Stomach (tissue), 4 donors: ENCODE data around the gene HS6ST2.

Source experiments
- POLR2A ChIP-seq, 4 donors: fragments of 450-650 bp; IDR thresholded peaks; one replicate each; pipeline ENCODE4 v1.6.1; 2016; ENCODE audit warnings: antibody characterized with exemption in 4 of 4, control low read depth in 2 of 4, mild to moderate bottlenecking in 1 of 4, moderate library complexity in 1 of 4
- TF ChIP-seq, protein P1 (sequence below), 7 experiments: fragments of 450-650 bp in 4 of 7; fragments of 200-600 bp in 3 of 7; sonication (generic) in 3 of 7; IDR thresholded peaks; one replicate each; pipeline ENCODE4 v1.5.1; 2016 to 2019; ENCODE audit warnings: antibody characterized with exemption in 7 of 7, control low read depth in 2 of 7, mild to moderate bottlenecking in 1 of 7

DNA sequence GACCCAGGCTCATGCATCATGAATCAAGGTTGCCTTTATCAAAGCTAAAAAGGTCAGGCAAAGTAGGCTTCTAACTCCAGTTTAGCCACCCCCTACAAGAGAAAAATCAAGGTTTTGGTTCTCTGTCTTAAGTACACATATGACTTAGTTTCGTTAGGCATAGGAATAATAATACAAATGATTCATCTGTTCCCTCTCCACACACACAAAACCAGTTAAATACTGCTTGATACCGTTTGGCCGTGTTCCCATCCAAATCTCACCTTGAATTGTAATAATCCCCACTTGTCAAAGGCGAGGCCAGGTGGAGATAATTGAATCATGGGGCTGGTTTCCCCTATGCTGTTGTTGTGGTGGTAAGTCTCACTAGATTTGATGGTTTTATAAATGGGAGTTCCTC, 226.2 kb downstream of the HS6ST2 start:
- TF ChIP-seq POLR2A (IDR thresholded peaks at IDR 0.05), result no peak
- TF ChIP-seq, protein P1, sequence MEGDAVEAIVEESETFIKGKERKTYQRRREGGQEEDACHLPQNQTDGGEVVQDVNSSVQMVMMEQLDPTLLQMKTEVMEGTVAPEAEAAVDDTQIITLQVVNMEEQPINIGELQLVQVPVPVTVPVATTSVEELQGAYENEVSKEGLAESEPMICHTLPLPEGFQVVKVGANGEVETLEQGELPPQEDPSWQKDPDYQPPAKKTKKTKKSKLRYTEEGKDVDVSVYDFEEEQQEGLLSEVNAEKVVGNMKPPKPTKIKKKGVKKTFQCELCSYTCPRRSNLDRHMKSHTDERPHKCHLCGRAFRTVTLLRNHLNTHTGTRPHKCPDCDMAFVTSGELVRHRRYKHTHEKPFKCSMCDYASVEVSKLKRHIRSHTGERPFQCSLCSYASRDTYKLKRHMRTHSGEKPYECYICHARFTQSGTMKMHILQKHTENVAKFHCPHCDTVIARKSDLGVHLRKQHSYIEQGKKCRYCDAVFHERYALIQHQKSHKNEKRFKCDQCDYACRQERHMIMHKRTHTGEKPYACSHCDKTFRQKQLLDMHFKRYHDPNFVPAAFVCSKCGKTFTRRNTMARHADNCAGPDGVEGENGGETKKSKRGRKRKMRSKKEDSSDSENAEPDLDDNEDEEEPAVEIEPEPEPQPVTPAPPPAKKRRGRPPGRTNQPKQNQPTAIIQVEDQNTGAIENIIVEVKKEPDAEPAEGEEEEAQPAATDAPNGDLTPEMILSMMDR (IDR thresholded peaks at IDR 0.05), result no peak
